Measurements from ENCODE around the gene UCK1. TPM values are rescaled to one million over a fixed set of nuclear protein-coding genes. Genes with fewer than 3 reads are reported as not detected.

UCK1 gene
- total RNA-seq: 10 to 100 TPM; 15.2 to 16.5 TPM

DNA sequence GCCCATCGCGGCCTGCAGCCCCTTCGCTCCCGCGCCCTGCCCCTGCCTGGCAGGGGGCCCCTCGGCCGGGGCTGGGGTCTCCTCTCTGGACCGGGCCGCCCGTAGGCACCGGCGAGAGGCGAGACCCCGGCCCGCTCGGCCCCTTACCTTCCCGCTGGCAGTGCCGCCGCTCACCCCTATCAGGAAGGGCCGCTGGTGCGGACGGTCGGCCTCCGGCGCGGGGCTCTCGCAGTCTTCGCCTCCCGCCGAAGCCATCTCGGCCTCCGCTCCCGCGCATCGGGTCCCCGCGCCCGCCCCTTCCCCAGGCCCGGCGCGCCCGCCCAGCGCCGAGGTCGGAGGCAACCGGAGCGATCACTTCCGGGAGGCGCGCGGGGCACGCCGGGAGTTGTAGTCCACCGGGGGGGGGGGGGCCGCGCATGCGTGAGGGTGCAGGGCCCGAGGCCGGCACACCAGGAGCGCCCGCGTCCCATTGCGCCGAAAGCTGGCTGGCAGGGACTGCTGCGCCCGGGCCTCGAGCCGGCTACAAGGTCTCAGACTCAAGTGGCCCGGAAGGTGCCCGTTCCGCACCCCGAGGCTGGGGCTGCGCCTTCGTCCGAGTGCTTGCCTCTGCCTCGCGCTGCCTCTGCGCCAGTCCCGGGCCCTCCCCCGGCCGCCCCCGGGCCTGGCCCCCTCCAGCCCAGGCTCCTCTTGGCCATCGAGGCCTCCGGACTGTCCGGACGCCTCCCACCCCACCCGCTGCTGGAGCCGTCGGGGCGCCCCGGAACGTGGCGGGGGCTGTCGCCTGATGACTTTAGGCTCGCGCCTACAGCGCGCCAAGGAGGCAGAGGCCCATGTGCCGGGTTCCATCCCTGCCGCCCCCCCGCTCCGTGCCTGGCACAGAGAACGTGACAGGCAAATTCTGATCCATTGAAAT, at the start of gene UCK1:
UCK1 (minus strand) TSS at position 344 of the 913 bp plus-strand sequence; CDS start at position 255, 89 bp downstream.
- POLR2A ChIA-PET: interaction anchor here (0.7 kb wide), 1 partner anchor 20 kb away, joined by 3 read pairs; no protein-coding TSS in a partner anchor
- intact Hi-C loops (cut with DNase I, micrococcal nuclease): loop anchor here in 1 of 2 experiments (1.0 kb wide), 4 partner anchors 29 to 406 kb away; partner anchors contain the start of genes NUP214, POMT1 and RAPGEF1
- H3K27me3 Mint-ChIP-seq: no peaks in the 10 kb centered on the region
- ATAC-seq: peak; percentile 95
- peak within 1 kb of the TSS; percentile 69 for H3K27ac Mint-ChIP-seq
- no peaks in the 10 kb centered on the region for H3K9me3 Mint-ChIP-seq (ENCODE audit: low read depth)
- peaks cover 29% of the 10 kb centered on the region for H3K4me1 Mint-ChIP-seq
- peaks cover 17% of the 10 kb centered on the region for H3K36me3 Mint-ChIP-seq (ENCODE audit: low read depth)
- CTCF ChIA-PET: no interaction called here
- DNase-seq: peak; percentile 89
- H3K4me3 Mint-ChIP-seq: peak within 1 kb of the TSS; percentile 78

DNA sequence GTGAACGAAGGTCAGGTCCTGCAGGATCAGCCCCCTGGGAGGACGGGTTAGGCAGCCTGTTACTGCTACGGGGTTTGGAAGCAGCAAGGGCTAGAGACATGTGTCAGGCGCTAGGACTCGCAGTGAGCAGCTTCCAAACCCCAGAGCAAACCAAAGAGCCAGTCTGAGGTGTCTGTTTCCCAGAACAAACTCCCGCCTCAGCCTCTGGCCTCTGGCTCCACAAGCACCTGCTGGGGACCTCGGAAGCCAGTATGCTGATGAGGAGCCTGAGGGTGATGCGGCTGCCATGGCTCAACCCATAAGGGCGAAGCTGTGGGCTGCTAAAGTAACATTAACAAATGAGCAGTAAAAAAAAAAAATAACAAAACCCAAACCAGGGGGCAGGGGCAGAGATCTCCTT, 49.3 kb upstream of the UCK1 start:
- ATAC-seq (no peak), DNase-seq (no peak)
- no peak overlapping the region for H3K4me3 Mint-ChIP-seq
- H3K4me1 Mint-ChIP-seq: peaks cover 33% of the 10 kb centered on the region
- no peak overlapping the region for H3K27ac Mint-ChIP-seq
- H3K9me3 Mint-ChIP-seq (ENCODE audit: low read depth): no peaks in the 10 kb centered on the region
- no peaks in the 10 kb centered on the region for H3K27me3 Mint-ChIP-seq
- ChIA-PET CTCF (interaction anchor here (0.5 to 1.1 kb wide), 3 partner anchors 9 to 167 kb away, joined by 3 to 4 read pairs (median 4); no protein-coding TSS in a partner anchor), POLR2A (interaction anchor here (0.6 kb wide), 1 partner anchor 672 kb away, joined by 4 read pairs; no protein-coding TSS in a partner anchor)
- peaks cover 38% of the 10 kb centered on the region for H3K36me3 Mint-ChIP-seq (ENCODE audit: low read depth)
- intact Hi-C loops (cut with DNase I, micrococcal nuclease): no loop called here

DNA sequence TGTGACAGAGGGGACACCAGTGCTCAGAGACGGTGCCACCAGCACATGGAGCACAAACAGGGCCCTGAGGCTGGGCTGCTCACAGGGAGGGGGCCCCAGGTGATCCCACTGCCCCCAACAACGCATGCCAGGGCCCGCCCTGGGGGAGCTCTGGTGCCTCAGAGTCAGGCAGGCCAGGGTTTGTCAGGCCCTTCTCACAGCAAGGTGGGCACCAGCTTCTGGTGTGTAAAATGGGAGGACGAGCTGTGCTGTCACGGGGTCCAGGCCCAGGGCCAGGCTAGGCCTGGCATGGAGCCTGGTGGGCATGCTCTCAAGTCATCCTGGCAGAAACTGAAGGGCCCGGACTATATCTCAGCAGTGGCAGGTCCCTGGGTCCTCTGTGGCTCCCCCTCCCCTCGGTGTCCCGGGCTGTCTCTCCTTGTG, 48.7 kb upstream of the UCK1 start:
- H3K4me1 Mint-ChIP-seq: peaks cover 27% of the 10 kb centered on the region
- ATAC-seq (no peak), DNase-seq (no peak)
- H3K27ac Mint-ChIP-seq: peak overlapping the region; percentile 78
- peaks cover 36% of the 10 kb centered on the region for H3K36me3 Mint-ChIP-seq (ENCODE audit: low read depth)
- CTCF ChIA-PET: interaction anchor here (0.5 to 1.7 kb wide), 3 partner anchors 9 to 165 kb away, joined by 3 to 7 read pairs (median 4); no protein-coding TSS in a partner anchor
- H3K27me3 Mint-ChIP-seq: no peaks in the 10 kb centered on the region
- H3K4me3 Mint-ChIP-seq: no peak overlapping the region
- POLR2A ChIA-PET: interaction anchor here (0.6 kb wide), 2 partner anchors 35 to 673 kb away, joined by 4 to 6 read pairs; partner anchors contain the start of gene PRRT1B
- H3K9me3 Mint-ChIP-seq (ENCODE audit: low read depth): no peaks in the 10 kb centered on the region
- intact Hi-C loops (cut with DNase I, micrococcal nuclease): no loop called here

- POLR2A ChIA-PET: interaction anchor here (0.6 to 0.7 kb wide), 2 partner anchors 12 to 34 kb away, joined by 3 to 6 read pairs; partner anchors contain the start of gene PRRT1B
- CTCF ChIA-PET: interaction anchor here (0.7 to 1.7 kb wide), 4 partner anchors 16 to 180 kb away, joined by 3 to 7 read pairs (median 4); no protein-coding TSS in a partner anchor
- Mint-ChIP-seq H3K4me1 (peaks cover 23% of the 10 kb centered on the region), H3K27ac (peak overlapping the region; percentile 78), H3K36me3 (ENCODE audit: low read depth) (peaks cover 35% of the 10 kb centered on the region), H3K9me3 (ENCODE audit: low read depth) (no peaks in the 10 kb centered on the region), H3K27me3 (no peaks in the 10 kb centered on the region), H3K4me3 (peak overlapping the region; percentile 43)
- intact Hi-C loops (cut with DNase I, micrococcal nuclease): no loop called here
- ATAC-seq: peak; percentile 91
- DNase-seq: peak; percentile 68
These were observed 47.9 kb upstream of the UCK1 start for GRCh38 chr9:131578731-131579504.

- ATAC-seq: no peak
- H3K9me3 Mint-ChIP-seq (ENCODE audit: low read depth): no peaks in the 10 kb centered on the region
- POLR2A ChIA-PET: no interaction called here
- H3K27me3 Mint-ChIP-seq: no peaks in the 10 kb centered on the region
- H3K4me3 Mint-ChIP-seq: no peak overlapping the region
- peaks cover 23% of the 10 kb centered on the region for H3K4me1 Mint-ChIP-seq
- peaks cover 32% of the 10 kb centered on the region for H3K36me3 Mint-ChIP-seq (ENCODE audit: low read depth)
- intact Hi-C loops (cut with DNase I, micrococcal nuclease): no loop called here
- no peak for DNase-seq
- H3K27ac Mint-ChIP-seq: peak overlapping the region; percentile 78
- CTCF ChIA-PET: interaction anchor here (1.7 kb wide), 1 partner anchor 167 kb away, joined by 7 read pairs; no protein-coding TSS in a partner anchor
These were observed 47.0 kb upstream of the UCK1 start for GRCh38 chr9:131578021-131578420.

DNA sequence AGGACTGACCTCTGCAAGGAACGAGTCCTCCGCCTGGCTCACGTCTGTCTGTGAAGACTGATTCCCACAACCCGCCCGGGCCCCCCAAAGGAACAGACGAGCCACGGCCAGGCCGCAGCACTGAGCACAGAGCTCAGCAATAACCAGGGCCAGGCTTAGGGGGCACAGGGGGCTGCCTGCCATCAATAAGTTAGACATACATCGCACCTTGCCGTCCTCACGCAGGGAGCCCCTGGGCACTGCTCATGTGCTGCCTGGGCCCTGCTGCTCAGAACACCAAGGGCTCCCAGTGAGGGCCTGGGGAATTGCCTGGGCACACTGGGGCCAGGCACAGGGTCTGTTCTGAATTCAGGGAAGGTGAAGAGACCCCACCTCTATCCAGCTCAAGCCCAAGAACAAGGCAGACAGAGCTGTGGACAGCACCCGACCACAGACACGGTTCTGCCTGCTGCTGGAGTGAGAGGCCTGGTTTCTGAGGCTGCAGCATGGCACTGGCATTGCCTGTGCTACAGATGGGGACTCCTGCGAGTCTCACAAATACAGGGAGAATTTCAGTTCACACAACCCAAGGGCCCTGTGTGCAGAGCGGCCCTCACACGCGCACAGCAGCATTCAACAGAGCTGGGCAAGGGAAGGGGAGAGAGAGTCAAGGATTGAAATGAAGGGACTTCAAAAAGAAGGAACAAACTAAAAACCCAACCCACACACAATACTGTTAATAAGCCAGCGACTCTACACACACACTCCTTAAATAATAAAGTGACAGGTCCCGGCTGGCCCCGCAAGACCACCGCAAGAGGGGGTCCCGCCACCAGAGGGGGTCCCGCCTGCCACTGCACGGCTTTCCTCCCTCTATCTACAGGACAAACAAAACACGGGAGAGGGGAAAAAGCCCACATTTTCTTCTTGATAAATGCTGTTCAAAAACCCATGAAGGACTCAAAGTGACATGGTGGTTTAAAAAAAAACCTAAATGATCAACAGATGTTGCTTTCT, 46.2 kb upstream of the UCK1 start:
- no peaks in the 10 kb centered on the region for H3K27me3 Mint-ChIP-seq
- ChIA-PET POLR2A (no interaction called here), CTCF (interaction anchor here (0.5 to 0.7 kb wide), 3 partner anchors 17 to 121 kb away, joined by 3 to 4 read pairs (median 3); no protein-coding TSS in a partner anchor)
- no peaks in the 10 kb centered on the region for H3K9me3 Mint-ChIP-seq (ENCODE audit: low read depth)
- no peak overlapping the region for H3K4me3 Mint-ChIP-seq
- H3K27ac Mint-ChIP-seq: peak overlapping the region; percentile 78
- peaks cover 37% of the 10 kb centered on the region for H3K36me3 Mint-ChIP-seq (ENCODE audit: low read depth)
- intact Hi-C loops (cut with DNase I, micrococcal nuclease): no loop called here
- no peak for DNase-seq
- H3K4me1 Mint-ChIP-seq: peaks cover 23% of the 10 kb centered on the region
- no peak for ATAC-seq

- ATAC-seq: no peak
- Mint-ChIP-seq H3K27ac (no peak overlapping the region), H3K4me1 (peaks cover 23% of the 10 kb centered on the region), H3K36me3 (ENCODE audit: low read depth) (peaks cover 38% of the 10 kb centered on the region), H3K4me3 (no peak overlapping the region), H3K27me3 (no peaks in the 10 kb centered on the region), H3K9me3 (ENCODE audit: low read depth) (no peaks in the 10 kb centered on the region)
- POLR2A ChIA-PET: no interaction called here
- CTCF ChIA-PET: interaction anchor here (0.7 to 1.0 kb wide), 2 partner anchors 9 to 21 kb away, joined by 3 read pairs; no protein-coding TSS in a partner anchor
- no peak for DNase-seq
- intact Hi-C loops (cut with DNase I, micrococcal nuclease): no loop called here
These were observed 45.1 kb upstream of the UCK1 start for GRCh38 chr9:131575946-131576853.

DNA sequence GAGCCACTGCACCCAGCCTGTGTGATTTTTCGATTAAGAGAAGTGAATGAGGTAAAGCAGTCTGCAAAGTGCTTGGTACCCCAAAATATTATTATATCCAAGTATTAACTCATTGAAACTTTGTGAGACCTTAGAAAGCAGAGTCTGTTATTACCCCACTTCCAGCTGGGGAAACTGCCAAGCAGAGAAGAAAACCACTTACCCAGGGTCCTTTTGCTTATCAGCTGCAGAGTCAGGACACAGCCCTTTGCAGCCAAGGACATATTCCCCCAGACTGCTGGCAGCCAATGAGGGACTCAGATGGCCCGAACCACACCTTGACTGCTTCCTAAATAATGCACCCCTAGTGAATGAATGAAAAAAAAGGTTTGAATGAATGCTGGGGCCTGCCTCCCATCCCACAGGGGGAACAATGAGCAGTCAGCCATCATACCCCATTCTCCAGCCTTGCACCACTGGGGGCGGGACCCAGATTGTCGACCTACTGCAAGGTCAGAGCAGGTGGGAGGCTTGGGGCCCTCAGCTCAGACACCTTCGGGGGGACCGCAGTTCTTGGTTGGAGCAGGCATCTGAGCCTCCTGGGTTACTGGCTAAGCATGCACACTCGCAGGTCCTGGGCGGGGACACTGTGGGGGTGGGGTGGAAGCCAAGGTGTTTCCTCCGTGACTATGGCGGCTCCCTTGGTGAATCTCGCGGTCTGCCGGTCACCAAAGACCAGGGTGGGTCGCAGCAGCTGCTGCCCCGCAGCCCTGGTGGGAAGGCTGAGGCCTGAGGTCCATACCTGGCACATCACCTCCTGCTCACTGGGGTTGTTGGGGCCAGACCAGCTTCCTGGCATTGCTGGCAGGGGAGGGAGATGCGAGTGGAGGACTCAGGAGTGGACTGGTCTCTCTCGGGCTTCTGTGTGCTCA, 43.9 kb upstream of the UCK1 start:
- Mint-ChIP-seq H3K4me1 (peaks cover 23% of the 10 kb centered on the region), H3K4me3 (no peak overlapping the region), H3K27ac (no peak overlapping the region), H3K36me3 (ENCODE audit: low read depth) (peaks cover 39% of the 10 kb centered on the region), H3K9me3 (ENCODE audit: low read depth) (no peaks in the 10 kb centered on the region), H3K27me3 (no peaks in the 10 kb centered on the region)
- intact Hi-C loops (cut with DNase I, micrococcal nuclease): no loop called here
- no peak for ATAC-seq
- ChIA-PET POLR2A (no interaction called here), CTCF (interaction anchor here (0.7 to 1.0 kb wide), 2 partner anchors 10 to 214 kb away, joined by 3 read pairs; no protein-coding TSS in a partner anchor)
- DNase-seq: no peak

DNA sequence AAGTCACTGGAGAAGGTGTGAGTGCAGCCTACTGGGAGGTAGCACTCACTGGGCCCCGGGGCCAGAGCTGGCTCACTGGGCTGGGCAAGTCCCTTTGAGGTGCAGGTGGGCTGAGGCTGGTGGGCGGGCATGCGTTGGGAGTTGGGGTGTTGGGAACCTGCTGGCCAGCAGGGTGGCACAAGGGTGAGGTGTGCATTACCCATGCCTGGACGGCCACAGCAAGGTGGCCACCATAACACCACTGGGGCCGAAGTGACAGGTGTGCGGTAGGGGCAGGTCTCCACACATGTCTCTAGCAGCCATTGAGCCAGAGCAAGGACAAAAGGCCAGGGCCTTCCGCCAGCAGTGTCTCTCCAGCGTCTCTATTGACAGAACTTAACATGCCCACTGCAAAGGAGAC, 36.8 kb upstream of the UCK1 start:
- ChIA-PET CTCF (no interaction called here), POLR2A (no interaction called here)
- DNase-seq: no peak
- Mint-ChIP-seq H3K4me1 (peaks cover 7% of the 10 kb centered on the region), H3K9me3 (ENCODE audit: low read depth) (no peaks in the 10 kb centered on the region), H3K27ac (no peak overlapping the region), H3K36me3 (ENCODE audit: low read depth) (peaks cover 16% of the 10 kb centered on the region), H3K4me3 (no peak overlapping the region), H3K27me3 (no peaks in the 10 kb centered on the region)
- intact Hi-C loops (cut with DNase I, micrococcal nuclease): no loop called here
- no peak for ATAC-seq

Data from activated CD4-positive, alpha-beta T cell treated with anti-CD3 and anti-CD28 coated beads for 36 hours (primary cell).